Measurements from ENCODE around the gene YJU2.

The YJU2 gene

DNA sequence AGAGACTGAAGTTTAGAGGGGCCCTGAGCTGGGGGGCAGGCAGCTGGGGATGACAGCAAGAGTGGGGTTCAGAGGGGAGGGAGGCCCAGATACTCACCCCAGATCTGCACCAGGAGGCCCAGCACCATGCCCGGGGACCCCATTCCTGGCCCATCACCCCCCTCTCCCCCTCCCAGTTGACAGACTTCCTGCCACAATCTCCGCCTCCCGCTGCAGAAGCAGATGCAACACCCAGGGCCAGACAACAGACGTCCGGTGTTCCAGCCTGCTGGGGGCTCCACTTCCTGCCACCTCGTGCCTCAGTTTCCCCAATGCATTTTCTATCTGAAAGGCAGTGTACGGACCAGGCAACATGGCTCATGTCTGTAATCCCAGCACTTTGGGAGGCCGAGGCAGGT is 55.4 kb downstream of the YJU2 start, which contains the start of gene TMIGD2:
TMIGD2 (minus strand) TSS at position 147 of the 398 bp plus-strand sequence; CDS start at position 143, 4 bp downstream.
- CTCF ChIA-PET = interaction anchor here (0.6 to 0.7 kb wide), 2 partner anchors 59 to 87 kb away, joined by 4 to 5 read pairs; no protein-coding TSS in a partner anchor

DNA sequence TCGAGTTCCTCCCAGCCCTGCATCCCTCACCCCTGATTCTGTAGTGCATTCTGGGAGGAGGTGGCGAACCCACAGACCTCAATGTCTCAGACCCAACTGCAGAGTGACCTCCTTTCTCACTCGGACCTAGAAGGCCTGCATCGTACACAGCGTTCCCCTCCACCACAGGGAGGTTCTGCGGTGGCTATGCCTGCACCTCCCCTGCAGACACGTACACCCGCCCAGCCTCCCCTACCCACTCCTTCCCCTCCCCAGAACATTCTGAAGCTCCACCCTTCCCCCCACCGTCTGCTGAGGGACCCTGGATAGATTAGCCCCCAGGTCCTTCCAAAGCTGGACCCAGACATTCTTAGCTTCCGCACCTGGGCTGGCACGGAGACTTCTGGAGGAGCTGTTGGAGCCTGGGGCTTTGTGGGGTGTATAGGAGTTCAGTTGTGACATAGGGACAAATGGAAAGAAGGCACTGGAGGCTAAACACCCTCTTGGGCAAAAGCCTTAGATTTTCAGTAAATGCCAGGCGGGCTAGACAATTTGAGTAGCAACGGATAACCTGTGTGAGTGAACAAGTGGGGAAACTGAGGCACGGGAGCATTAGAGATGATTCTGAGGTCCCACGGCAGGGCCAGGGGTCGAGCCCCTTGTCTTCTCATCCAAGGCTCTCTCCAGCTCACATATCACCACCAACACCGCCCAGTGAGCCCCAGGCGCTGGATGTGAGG is 57.1 kb downstream of the YJU2 start:
- no peak for DNase-seq (ENCODE audit: low spot score)
- CTCF ChIA-PET = no interaction called here
- TF ChIP-seq, protein P1, sequence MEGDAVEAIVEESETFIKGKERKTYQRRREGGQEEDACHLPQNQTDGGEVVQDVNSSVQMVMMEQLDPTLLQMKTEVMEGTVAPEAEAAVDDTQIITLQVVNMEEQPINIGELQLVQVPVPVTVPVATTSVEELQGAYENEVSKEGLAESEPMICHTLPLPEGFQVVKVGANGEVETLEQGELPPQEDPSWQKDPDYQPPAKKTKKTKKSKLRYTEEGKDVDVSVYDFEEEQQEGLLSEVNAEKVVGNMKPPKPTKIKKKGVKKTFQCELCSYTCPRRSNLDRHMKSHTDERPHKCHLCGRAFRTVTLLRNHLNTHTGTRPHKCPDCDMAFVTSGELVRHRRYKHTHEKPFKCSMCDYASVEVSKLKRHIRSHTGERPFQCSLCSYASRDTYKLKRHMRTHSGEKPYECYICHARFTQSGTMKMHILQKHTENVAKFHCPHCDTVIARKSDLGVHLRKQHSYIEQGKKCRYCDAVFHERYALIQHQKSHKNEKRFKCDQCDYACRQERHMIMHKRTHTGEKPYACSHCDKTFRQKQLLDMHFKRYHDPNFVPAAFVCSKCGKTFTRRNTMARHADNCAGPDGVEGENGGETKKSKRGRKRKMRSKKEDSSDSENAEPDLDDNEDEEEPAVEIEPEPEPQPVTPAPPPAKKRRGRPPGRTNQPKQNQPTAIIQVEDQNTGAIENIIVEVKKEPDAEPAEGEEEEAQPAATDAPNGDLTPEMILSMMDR (conservative IDR thresholded peaks at IDR 0.05; ENCODE audit: low read depth) = no peak
- no peak overlapping the region for H3K27ac ChIP-seq
- POLR2A ChIA-PET (ENCODE audit: low non-redundant PET) = no interaction called here

More for the DNA sequence above, 55.4 kb downstream of the YJU2 start, which contains the start of gene TMIGD2:
- POLR2A ChIA-PET (ENCODE audit: low non-redundant PET) = no interaction called here
- TF ChIP-seq, protein P1 (conservative IDR thresholded peaks at IDR 0.05; ENCODE audit: low read depth) = no peak
- no peak for DNase-seq (ENCODE audit: low spot score)
- H3K27ac ChIP-seq = no peak within 1 kb of the TSS

DNA sequence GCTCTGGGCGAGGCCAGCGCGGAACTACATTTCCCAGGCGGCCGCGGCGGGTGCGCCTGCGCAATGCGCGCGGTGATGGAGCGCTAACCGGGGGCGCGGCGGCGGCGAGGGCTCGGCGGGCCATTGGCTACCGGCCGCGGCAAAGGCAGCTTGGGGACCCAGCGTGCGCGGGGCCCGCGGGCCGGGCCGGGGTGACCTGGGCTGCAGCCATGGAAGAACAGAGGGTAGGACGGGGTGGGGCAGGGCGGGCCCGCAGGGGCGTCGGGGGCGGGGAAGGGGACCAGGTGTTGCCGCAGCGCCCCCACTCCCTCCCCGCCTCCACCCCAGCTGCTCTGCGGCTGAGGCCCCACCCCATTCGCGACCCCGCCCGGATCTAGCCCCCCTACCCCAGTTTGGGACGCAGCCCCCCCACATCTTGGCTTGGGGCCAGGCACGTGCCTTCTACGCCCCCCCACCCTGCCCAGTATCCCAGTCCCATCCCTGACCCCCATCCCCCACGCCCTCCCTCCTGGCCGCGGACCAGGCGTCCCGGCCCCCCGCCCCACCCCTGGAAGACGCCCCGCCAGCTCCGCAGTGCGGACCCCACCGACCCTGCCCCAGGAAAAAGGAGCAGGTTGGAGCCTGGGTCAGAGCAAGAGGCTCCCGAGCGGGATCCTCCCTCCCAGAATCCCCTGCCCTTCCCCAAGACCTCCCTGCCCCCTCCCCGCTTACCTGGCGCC is 57.8 kb downstream of the YJU2 start, which contains the start of gene FSD1:
FSD1 (plus strand) TSS at position 61 of the 719 bp plus-strand sequence; CDS start at position 210, 149 bp downstream.
- no peak within 1 kb of the TSS for H3K27ac ChIP-seq
- ChIA-PET CTCF (interaction anchor here (1.3 kb wide), 1 partner anchor 38 kb away, joined by 6 read pairs; no protein-coding TSS in a partner anchor), POLR2A (ENCODE audit: low non-redundant PET) (no interaction called here)
- TF ChIP-seq, protein P1 (conservative IDR thresholded peaks at IDR 0.05; ENCODE audit: low read depth) = no peak
- peak; percentile 92 for DNase-seq (ENCODE audit: low spot score)

DNA sequence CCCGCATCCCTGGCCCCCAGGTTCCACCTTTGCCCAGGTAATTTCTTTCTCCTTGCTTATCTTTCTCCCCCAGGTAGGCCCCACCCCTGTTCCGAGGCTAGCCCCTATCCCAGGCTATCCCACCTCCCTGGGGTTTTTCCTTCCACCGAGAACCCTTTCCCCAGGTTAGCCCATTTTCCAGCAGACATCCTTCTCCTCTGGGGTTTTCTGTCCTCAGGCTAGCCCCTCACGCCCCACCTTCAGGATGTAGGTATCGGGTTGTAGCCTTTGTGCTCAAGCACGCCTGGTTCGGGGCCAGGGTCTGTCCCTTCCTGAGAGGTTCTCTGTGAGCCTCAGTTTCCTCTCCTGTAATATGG is 58.4 kb downstream of the YJU2 start:
- CTCF ChIA-PET = interaction anchor here (1.3 kb wide), 1 partner anchor 38 kb away, joined by 6 read pairs; no protein-coding TSS in a partner anchor
- POLR2A ChIA-PET (ENCODE audit: low non-redundant PET) = no interaction called here
- DNase-seq (ENCODE audit: low spot score) = no peak
- no peak overlapping the region for H3K27ac ChIP-seq
- TF ChIP-seq, protein P1 (conservative IDR thresholded peaks at IDR 0.05; ENCODE audit: low read depth) = no peak

DNA sequence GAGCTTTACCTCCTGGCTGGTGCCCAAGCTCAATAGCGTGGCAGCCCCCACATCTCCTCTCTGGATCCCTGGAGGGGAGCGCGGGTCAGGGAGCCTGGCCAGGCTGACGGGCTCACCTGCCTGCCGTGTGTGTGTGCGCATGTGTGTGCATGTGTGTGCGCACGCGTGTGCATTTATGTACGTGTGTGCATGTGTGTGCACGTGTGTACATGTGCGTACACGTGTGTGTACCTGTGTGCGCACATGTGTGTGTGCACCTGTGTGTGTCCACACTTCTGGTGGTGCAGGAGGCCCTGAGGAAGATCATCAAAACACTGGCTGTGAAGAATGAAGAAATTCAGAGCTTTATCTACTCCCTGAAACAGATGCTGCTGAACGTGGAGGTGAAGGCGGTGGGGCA is 58.8 kb downstream of the YJU2 start:
- TF ChIP-seq, protein P1 (conservative IDR thresholded peaks at IDR 0.05; ENCODE audit: low read depth) = no peak
- POLR2A ChIA-PET (ENCODE audit: low non-redundant PET) = no interaction called here
- DNase-seq (ENCODE audit: low spot score) = no peak
- CTCF ChIA-PET = interaction anchor here (0.6 to 1.3 kb wide), 3 partner anchors 24 to 73 kb away, joined by 3 to 6 read pairs (median 3); no protein-coding TSS in a partner anchor
- no peak overlapping the region for H3K27ac ChIP-seq
